Central memory CD8-positive, alpha-beta T cell (primary cell): Measurements from ENCODE around the gene PDE4D.

ENCODE experiments used
- ATAC-seq: fragments of 150-1000 bp; cut with Tn5 transposase; replicated peaks from 2 replicates; pipeline ENCODE4 v1.10.0; 2022; ENCODE audit warnings: mild to moderate bottlenecking, moderate FRiP score, moderate number of reproducible peaks; ENCODE audit not compliant: poor library complexity, severe bottlenecking; ENCODE audit errors: extremely low read depth
- DNase-seq, 2 donors: peaks; one replicate each; pipeline ENCODE4 v3.0.0; 2021; ENCODE audit warnings: low spot score in 2 of 2
- H3K27ac Mint-ChIP-seq: one replicate; pipeline ENCODE4 v1.8.0; 2022; ENCODE audit warnings: low read depth, mild to moderate bottlenecking, moderate library complexity, mixed read lengths
- H3K27me3 Mint-ChIP-seq: one replicate; pipeline ENCODE4 v1.8.0; 2022; ENCODE audit warnings: mixed read lengths
- H3K36me3 Mint-ChIP-seq: one replicate; pipeline ENCODE4 v1.8.0; 2022; ENCODE audit warnings: mild to moderate bottlenecking, moderate library complexity, mixed read lengths; ENCODE audit not compliant: insufficient read depth
- H3K4me1 Mint-ChIP-seq: one replicate; pipeline ENCODE4 v1.8.0; 2022; ENCODE audit warnings: mixed read lengths
- H3K4me3 Mint-ChIP-seq: one replicate; pipeline ENCODE4 v1.8.0; 2022; ENCODE audit warnings: mild to moderate bottlenecking, moderate library complexity, mixed read lengths
- H3K9me3 Mint-ChIP-seq: one replicate; pipeline ENCODE4 v1.8.0; 2022; ENCODE audit warnings: mixed read lengths

PDE4D gene

GRCh38 chr5:59893429-59894227 is at the start of gene PDE4D:
PDE4D (minus strand) TSS chr5:59893726.
- no peak within 1 kb of the TSS for H3K4me3 Mint-ChIP-seq
- no peaks in the 10 kb centered on the region for H3K4me1 Mint-ChIP-seq
- H3K27me3 Mint-ChIP-seq = peaks cover 49% of the 10 kb centered on the region
- DNase-seq (no peak), ATAC-seq (no peak)
- no peaks in the 10 kb centered on the region for H3K36me3 Mint-ChIP-seq
- peaks cover 23% of the 10 kb centered on the region for H3K9me3 Mint-ChIP-seq
- no peak within 1 kb of the TSS for H3K27ac Mint-ChIP-seq

GRCh38 chr5:59937633-59938032 is 44.1 kb upstream of the PDE4D start:
- no peak overlapping the region for H3K27ac Mint-ChIP-seq
- no peaks in the 10 kb centered on the region for H3K4me1 Mint-ChIP-seq
- ATAC-seq = no peak
- DNase-seq = no peak
- H3K9me3 Mint-ChIP-seq = peaks cover 12% of the 10 kb centered on the region
- no peaks in the 10 kb centered on the region for H3K36me3 Mint-ChIP-seq
- no peaks in the 10 kb centered on the region for H3K27me3 Mint-ChIP-seq
- H3K4me3 Mint-ChIP-seq = no peak overlapping the region

GRCh38 chr5:59923465-59923864 is 29.9 kb upstream of the PDE4D start:
- no peaks in the 10 kb centered on the region for H3K27me3 Mint-ChIP-seq
- no peak overlapping the region for H3K27ac Mint-ChIP-seq
- H3K4me3 Mint-ChIP-seq = no peak overlapping the region
- peaks cover 11% of the 10 kb centered on the region for H3K9me3 Mint-ChIP-seq
- no peaks in the 10 kb centered on the region for H3K36me3 Mint-ChIP-seq
- no peaks in the 10 kb centered on the region for H3K4me1 Mint-ChIP-seq
- DNase-seq = no peak
- no peak for ATAC-seq

- no peaks in the 10 kb centered on the region for H3K4me1 Mint-ChIP-seq
- no peak for DNase-seq
- ATAC-seq = no peak
These were observed 28.7 kb upstream of the PDE4D start for GRCh38 chr5:59922220-59922619.

GRCh38 chr5:59921816-59922215 is 28.3 kb upstream of the PDE4D start:
- ATAC-seq = no peak
- Mint-ChIP-seq H3K9me3 (peaks cover 11% of the 10 kb centered on the region), H3K27ac (no peak overlapping the region), H3K4me3 (no peak overlapping the region), H3K4me1 (no peaks in the 10 kb centered on the region), H3K36me3 (no peaks in the 10 kb centered on the region), H3K27me3 (no peaks in the 10 kb centered on the region)
- no peak for DNase-seq

More at GRCh38 chr5:59922220-59922619, 28.7 kb upstream of the PDE4D start:
- no peak overlapping the region for H3K27ac Mint-ChIP-seq
- H3K27me3 Mint-ChIP-seq = no peaks in the 10 kb centered on the region
- peaks cover 11% of the 10 kb centered on the region for H3K9me3 Mint-ChIP-seq
- H3K36me3 Mint-ChIP-seq = no peaks in the 10 kb centered on the region
- H3K4me3 Mint-ChIP-seq = no peak overlapping the region

GRCh38 chr5:59919484-59919883 is 26.0 kb upstream of the PDE4D start:
- Mint-ChIP-seq H3K27me3 (no peaks in the 10 kb centered on the region), H3K36me3 (no peaks in the 10 kb centered on the region), H3K4me3 (no peak overlapping the region), H3K27ac (no peak overlapping the region), H3K9me3 (peaks cover 13% of the 10 kb centered on the region), H3K4me1 (no peaks in the 10 kb centered on the region)
- DNase-seq (no peak), ATAC-seq (no peak)

- Mint-ChIP-seq H3K27ac (no peak overlapping the region), H3K36me3 (no peaks in the 10 kb centered on the region), H3K4me3 (no peak overlapping the region), H3K9me3 (peaks cover 9% of the 10 kb centered on the region), H3K4me1 (no peaks in the 10 kb centered on the region), H3K27me3 (no peaks in the 10 kb centered on the region)
- DNase-seq (no peak), ATAC-seq (no peak)
These were observed 23.6 kb upstream of the PDE4D start for GRCh38 chr5:59917121-59917520.

GRCh38 chr5:59905188-59905587 is 11.7 kb upstream of the PDE4D start:
- no peaks in the 10 kb centered on the region for H3K4me1 Mint-ChIP-seq
- no peak for ATAC-seq

GRCh38 chr5:59897075-59897474 is 3.5 kb upstream of the PDE4D start:
- DNase-seq = no peak
- Mint-ChIP-seq H3K9me3 (peaks cover 26% of the 10 kb centered on the region), H3K4me3 (no peak overlapping the region), H3K36me3 (no peaks in the 10 kb centered on the region), H3K27me3 (peaks cover 39% of the 10 kb centered on the region), H3K27ac (no peak overlapping the region), H3K4me1 (no peaks in the 10 kb centered on the region)
- ATAC-seq = no peak

More at GRCh38 chr5:59905188-59905587, 11.7 kb upstream of the PDE4D start:
- H3K9me3 Mint-ChIP-seq = peaks cover 7% of the 10 kb centered on the region
- H3K4me3 Mint-ChIP-seq = no peak overlapping the region
- H3K27me3 Mint-ChIP-seq = no peaks in the 10 kb centered on the region
- DNase-seq = no peak
- H3K27ac Mint-ChIP-seq = no peak overlapping the region
- H3K36me3 Mint-ChIP-seq = no peaks in the 10 kb centered on the region

GRCh38 chr5:59891962-59892643 is 1.4 kb downstream of the PDE4D start:
- Mint-ChIP-seq H3K9me3 (peaks cover 14% of the 10 kb centered on the region), H3K4me3 (no peak overlapping the region), H3K36me3 (no peaks in the 10 kb centered on the region), H3K27ac (no peak overlapping the region), H3K27me3 (peaks cover 49% of the 10 kb centered on the region), H3K4me1 (no peaks in the 10 kb centered on the region)
- no peak for ATAC-seq
- no peak for DNase-seq

GRCh38 chr5:59887274-59887673 is 6.3 kb downstream of the PDE4D start:
- H3K4me3 Mint-ChIP-seq = no peak overlapping the region
- ATAC-seq (no peak), DNase-seq (no peak)
- no peaks in the 10 kb centered on the region for H3K4me1 Mint-ChIP-seq
- H3K27me3 Mint-ChIP-seq = peaks cover 12% of the 10 kb centered on the region
- H3K9me3 Mint-ChIP-seq = peaks cover 15% of the 10 kb centered on the region
- H3K27ac Mint-ChIP-seq = no peak overlapping the region
- no peaks in the 10 kb centered on the region for H3K36me3 Mint-ChIP-seq

- H3K36me3 Mint-ChIP-seq = no peaks in the 10 kb centered on the region
- H3K4me1 Mint-ChIP-seq = no peaks in the 10 kb centered on the region
- ATAC-seq = no peak
- DNase-seq = no peak
- no peak overlapping the region for H3K27ac Mint-ChIP-seq
- no peak overlapping the region for H3K4me3 Mint-ChIP-seq
- no peaks in the 10 kb centered on the region for H3K27me3 Mint-ChIP-seq
- peaks cover 10% of the 10 kb centered on the region for H3K9me3 Mint-ChIP-seq
These were observed 18.9 kb downstream of the PDE4D start for GRCh38 chr5:59874675-59875074.

GRCh38 chr5:59873113-59873512 is 20.4 kb downstream of the PDE4D start:
- Mint-ChIP-seq H3K4me3 (no peak overlapping the region), H3K9me3 (peaks cover 10% of the 10 kb centered on the region), H3K4me1 (no peaks in the 10 kb centered on the region), H3K36me3 (no peaks in the 10 kb centered on the region), H3K27me3 (no peaks in the 10 kb centered on the region), H3K27ac (no peak overlapping the region)
- DNase-seq = no peak
- no peak for ATAC-seq
